HEK293 (cell line): Measurements from ENCODE around the gene VARS1.

Source experiments
- CTCF ChIA-PET: fragments of 350-600 bp; formaldehyde crosslinking; extraction: SDS; loops from one replicate; lab custom pipeline; 2021; ENCODE audit warnings: antibody characterized with exemption; lab: Yijun Ruan, JAX
- POLR2A ChIA-PET: fragments of 300-600 bp; formaldehyde crosslinking; extraction: SDS; loops from one replicate; lab custom pipeline; 2020; ENCODE audit warnings: antibody characterized with exemption, inconsistent platforms; lab: Yijun Ruan, JAX
- H3K27ac ChIP-seq: fragments of 200-500 bp; sonication (Bioruptor generic); 2 replicates; pipeline ENCODE4 v1.5.1; 2014; ENCODE audit warnings: low read depth, low read length, control low read depth, inconsistent platforms; ENCODE audit errors: extremely low read depth
- H3K36me3 ChIP-seq, 2 experiments: fragments of 200-500 bp in 1 of 2; sonication (Bioruptor generic) in 1 of 2; 1 replicate in 1 of 2; 2 replicates in 1 of 2; pipeline ENCODE4 v1.5.1; 2014 to 2017; ENCODE audit warnings: inconsistent platforms in 2 of 2, low read length in 2 of 2; ENCODE audit not compliant: control insufficient read depth in 2 of 2, insufficient read depth in 1 of 2
- H3K4me1 ChIP-seq: fragments of 200-500 bp; sonication (Bioruptor generic); 2 replicates; pipeline ENCODE4 v1.5.1; 2014; ENCODE audit warnings: mild to moderate bottlenecking, low read length, inconsistent platforms; ENCODE audit not compliant: control insufficient read depth, insufficient read depth
- H3K4me3 ChIP-seq: 2 replicates; pipeline ENCODE4 v1.5.1; 2011; ENCODE audit warnings: low read depth, mild to moderate bottlenecking, control low read depth, low read length, moderate library complexity
- H3K9me3 ChIP-seq: fragments of 200-500 bp; sonication (Bioruptor generic); 2 replicates; pipeline ENCODE4 v1.5.1; 2014; ENCODE audit warnings: low read depth, low read length, inconsistent platforms; ENCODE audit not compliant: control insufficient read depth, insufficient read depth
- ATF2 ChIP-seq: fragments of 450-650 bp; formaldehyde crosslinking; IDR thresholded peaks from 2 replicates; pipeline ENCODE4 v1.5.1; 2016; ENCODE audit warnings: missing biosample characterization, missing genetic modification characterization, low read depth
- GLI2 ChIP-seq: fragments of 450-650 bp; formaldehyde crosslinking; IDR thresholded peaks from 2 replicates; pipeline ENCODE4; 2017; ENCODE audit warnings: missing biosample characterization, missing genetic modification characterization, low read depth, borderline replicate concordance
- HOXD13 ChIP-seq: sonication (generic); formaldehyde crosslinking; IDR thresholded peaks from 2 replicates; pipeline ENCODE4 v1.8.0; 2022; ENCODE audit warnings: missing genetic modification reagents, borderline replicate concordance
- IKZF3 ChIP-seq: fragments of 450-650 bp; IDR thresholded peaks from 2 replicates; pipeline ENCODE4 v1.5.0; 2018; ENCODE audit warnings: missing biosample characterization, mild to moderate bottlenecking, missing genetic modification characterization, moderate library complexity
- KLF17 ChIP-seq: fragments of 450-650 bp; formaldehyde crosslinking; IDR thresholded peaks from 2 replicates; pipeline ENCODE4 v1.5.1; 2016; ENCODE audit warnings: missing biosample characterization, missing genetic modification characterization
- ZBTB11 ChIP-seq: fragments of 450-650 bp; formaldehyde crosslinking; conservative IDR thresholded peaks from 2 replicates; pipeline ENCODE4 v1.5.1; 2016; ENCODE audit warnings: low read depth, missing biosample characterization, missing genetic modification characterization
- ZBTB44 ChIP-seq: fragments of 450-650 bp; IDR thresholded peaks from 2 replicates; pipeline ENCODE4 v1.5.1; 2018; ENCODE audit warnings: missing biosample characterization, mild to moderate bottlenecking, missing genetic modification characterization
- ZBTB49 ChIP-seq: fragments of 450-650 bp; formaldehyde crosslinking; IDR thresholded peaks from 2 replicates; pipeline ENCODE4 v1.5.1; 2016; ENCODE audit warnings: missing biosample characterization, missing genetic modification characterization, low read depth
- ZNF133 ChIP-seq: fragments of 450-650 bp; formaldehyde crosslinking; IDR thresholded peaks from 2 replicates; pipeline ENCODE4 v1.5.1; 2016; ENCODE audit warnings: missing biosample characterization, missing genetic modification characterization
- ZNF2 ChIP-seq: fragments of 450-650 bp; formaldehyde crosslinking; IDR thresholded peaks from 2 replicates; pipeline ENCODE4 v1.5.1; 2016; ENCODE audit warnings: missing biosample characterization, missing genetic modification characterization
- ZNF341 ChIP-seq: fragments of 450-650 bp; formaldehyde crosslinking; IDR thresholded peaks from 2 replicates; pipeline ENCODE4; 2016; ENCODE audit warnings: low read depth, missing biosample characterization, missing genetic modification characterization
- ZNF473 ChIP-seq: fragments of 450-650 bp; formaldehyde crosslinking; IDR thresholded peaks from 2 replicates; pipeline ENCODE4 v1.5.1; 2017; ENCODE audit warnings: missing biosample characterization, missing genetic modification characterization
- ZNF76 ChIP-seq: fragments of 450-650 bp; formaldehyde crosslinking; IDR thresholded peaks from 2 replicates; pipeline ENCODE4; 2016; ENCODE audit warnings: low read depth, missing biosample characterization, missing genetic modification characterization, borderline replicate concordance
- ZXDB ChIP-seq: fragments of 450-650 bp; formaldehyde crosslinking; IDR thresholded peaks from 2 replicates; pipeline ENCODE4 v1.5.1; 2016; ENCODE audit warnings: missing biosample characterization, missing genetic modification characterization

Gene VARS1

GRCh38 chr6:31806470-31807272, 11.1 kb upstream of the VARS1 start, which contains the start of gene LSM2 (continued):
- TF ChIP-seq ATF2, result 0 out of 2 replicates have a peak, but pooled peaks have one; percentile 7
- TF ChIP-seq ZXDB, result peak; percentile 80
- no peak for TF ChIP-seq GLI2 (tag by site-specific recombination)
- no peak for TF ChIP-seq ZBTB49 (tag by site-specific recombination)
- TF ChIP-seq ZNF473 (tag by site-specific recombination), result no peak
- TF ChIP-seq HOXD13, result no peak
- TF ChIP-seq ZNF2 (tag by site-specific recombination), result peak; percentile 45; the same call in 1 of the 2 replicates
- TF ChIP-seq ZNF76 (tag by site-specific recombination), result peak; percentile 93

GRCh38 chr6:31805939-31806469, 10.5 kb upstream of the VARS1 start:
- POLR2A ChIA-PET, result interaction anchor here (0.8 to 4.8 kb wide), 20 partner anchors 9 to 274 kb away, joined by 3 to 187 read pairs (median 10); partner anchors contain the start of genes ABHD16A, BAG6, CLIC1 and CSNK2B
- peaks cover 16 to 34% of the 10 kb centered on the region in 2 experiments; a peak in 2 of 3 replicates for H3K36me3 ChIP-seq
- CTCF ChIA-PET, result interaction anchor here (0.5 to 5.0 kb wide), 17 partner anchors 9 to 674 kb away, joined by 3 to 55 read pairs (median 4); partner anchors contain the start of genes C6orf47, DDAH2, HSPA1B and VARS1
- no peaks in the 10 kb centered on the region for H3K9me3 ChIP-seq
- peak overlapping the region; percentile 65 for H3K27ac ChIP-seq
- TF ChIP-seq ZBTB44 (tag by site-specific recombination) (no peak), ZBTB11 (tag by site-specific recombination) (no peak), ZNF341 (tag by site-specific recombination) (peak; percentile 68), ZNF133 (tag by site-specific recombination) (no peak), KLF17 (tag by site-specific recombination) (no peak), IKZF3 (tag by site-specific recombination) (no peak)
- no peaks in the 10 kb centered on the region for H3K4me1 ChIP-seq
- H3K4me3 ChIP-seq, result peak overlapping the region; percentile 91
